Stimulated activated naive CD8-positive, alpha-beta T cell treated with anti-CD3 and anti-CD28 coated beads, Interleukin-15, Interleukin-2, amounts not matched to agents 100 U/mL and 50 U/mL, for 24 hours (primary cell): ENCODE results near the gene CD58.
"Not testable (repeated sequence)": the region's sequence is repeated elsewhere in the genome, so short reads cannot be mapped to it uniquely, and the experiment has no call there.

ENCODE experiments used
- ATAC-seq: fragments of 150-1000 bp; cut with Tn5 transposase; one replicate; pipeline ENCODE4 v1.10.0; 2021
- DNase-seq: peaks from one replicate; pipeline ENCODE4 v3.0.0; 2021

CD58 gene

DNA sequence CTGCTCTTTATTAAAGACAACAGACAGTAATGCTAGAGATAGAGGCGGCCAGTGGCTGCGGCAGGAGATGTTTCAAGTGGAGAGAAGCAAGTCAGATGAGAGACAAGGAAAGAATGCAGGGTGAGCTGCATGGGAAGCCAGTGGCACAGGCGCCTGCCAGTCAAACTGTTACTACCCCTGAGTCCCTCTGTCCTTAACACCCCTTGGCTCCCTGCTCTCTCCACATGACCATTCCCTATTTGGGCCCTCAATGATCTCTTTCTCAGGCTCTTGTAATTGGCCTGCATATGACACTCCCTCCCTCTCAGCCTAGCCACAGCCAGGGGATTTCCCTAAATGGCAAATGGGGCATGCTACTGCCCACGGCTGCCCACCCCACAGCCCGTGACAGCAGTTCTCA, 22.6 kb upstream of the CD58 start:
- ATAC-seq, DNase-seq: not testable (repeated sequence)

GRCh38 chr1:116591951-116592605, 21.3 kb upstream of the CD58 start:
- ATAC-seq, DNase-seq: not testable (repeated sequence)

DNA sequence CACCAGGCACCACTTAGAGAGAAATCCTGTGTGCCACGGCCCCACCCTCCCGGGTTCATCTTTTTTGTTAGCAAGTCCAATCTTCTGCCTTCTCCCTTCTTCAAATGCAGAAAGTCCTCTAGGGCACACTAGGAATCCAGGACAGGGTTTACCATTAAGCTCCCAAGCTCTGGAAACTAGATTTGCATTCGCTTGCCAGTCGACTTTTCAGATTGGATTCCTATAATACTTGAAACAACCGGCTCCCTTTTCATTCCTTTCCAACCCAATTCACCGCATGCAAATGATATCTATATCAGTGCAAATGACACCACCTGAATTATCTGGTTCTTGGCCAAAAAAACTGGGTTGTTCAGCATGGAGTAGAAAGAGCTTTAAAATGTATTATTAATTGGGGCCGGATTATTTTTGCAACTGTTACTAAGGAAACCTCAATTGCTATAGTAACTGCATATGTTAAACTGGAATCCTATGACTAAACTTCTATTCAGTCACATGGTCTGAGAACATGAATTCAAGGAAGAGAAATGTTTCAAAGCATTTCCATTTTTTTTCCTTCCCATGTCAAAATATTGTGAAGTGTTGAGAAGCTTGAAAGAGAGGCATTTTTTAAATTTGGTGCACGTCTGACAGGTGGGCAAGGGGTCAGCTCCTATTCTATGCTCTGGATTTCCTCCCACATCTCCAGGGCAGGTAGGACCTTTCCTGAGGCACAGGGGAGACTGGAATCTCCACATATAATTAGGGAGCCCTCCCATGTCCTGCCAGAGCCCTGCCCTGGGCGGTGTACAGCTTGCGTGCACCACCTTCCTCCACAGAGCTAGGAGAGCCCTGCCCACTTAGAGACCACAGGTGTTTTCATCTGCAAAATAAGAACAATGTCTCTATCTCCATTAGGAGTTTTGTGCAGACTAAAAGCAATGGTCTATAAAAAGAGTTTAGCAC, 20.5 kb upstream of the CD58 start:
- DNase-seq, ATAC-seq: not testable (repeated sequence)

GRCh38 chr1:116590359-116591005, 19.7 kb upstream of the CD58 start:
- DNase-seq, ATAC-seq: not testable (repeated sequence)

- peak; percentile 42 for DNase-seq
- ATAC-seq, result peak; percentile 73
Observed at GRCh38 chr1:116589101-116589735, 18.4 kb upstream of the CD58 start.

DNA sequence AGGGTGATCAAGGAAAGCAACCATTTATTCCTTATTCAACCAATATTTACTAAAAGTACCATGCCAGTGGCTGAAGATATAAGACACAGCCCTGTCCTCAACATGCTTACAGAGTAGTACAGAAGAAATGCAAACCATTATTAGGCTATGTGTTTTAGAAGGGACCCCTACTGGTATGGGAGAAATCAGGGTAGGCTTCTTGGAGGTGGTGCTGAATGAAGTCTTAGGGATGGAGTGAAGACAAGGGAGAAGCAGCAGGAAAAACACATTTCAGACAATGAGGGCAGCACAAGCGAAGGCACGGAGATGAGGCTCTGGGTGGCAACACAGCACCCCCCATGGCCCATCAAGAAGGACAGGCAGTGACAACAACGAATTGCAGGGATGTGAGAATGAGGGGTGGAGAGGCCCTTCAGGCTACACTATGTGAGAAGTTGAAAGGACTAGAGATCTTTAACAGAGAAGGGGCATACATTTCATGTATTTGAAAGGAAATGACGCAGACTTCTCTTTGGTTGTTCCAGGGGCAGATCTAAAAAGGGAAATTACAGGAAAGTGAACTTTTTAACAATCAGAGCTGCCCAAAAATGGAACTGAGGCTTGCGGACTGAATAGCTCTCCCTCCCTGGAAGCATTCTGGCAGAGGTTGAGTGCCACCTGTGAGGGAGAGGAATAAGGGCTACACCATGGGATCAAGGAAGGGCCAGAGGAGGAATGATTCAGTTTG, 16.8 kb upstream of the CD58 start:
- ATAC-seq, result no peak
- DNase-seq, result no peak

- DNase-seq, result no peak
- peak; percentile 44 for ATAC-seq
Observed at GRCh38 chr1:116586741-116587143, 15.9 kb upstream of the CD58 start.

GRCh38 chr1:116585886-116586285, 15.1 kb upstream of the CD58 start:
- DNase-seq (no peak), ATAC-seq (peak; percentile 26)

DNA sequence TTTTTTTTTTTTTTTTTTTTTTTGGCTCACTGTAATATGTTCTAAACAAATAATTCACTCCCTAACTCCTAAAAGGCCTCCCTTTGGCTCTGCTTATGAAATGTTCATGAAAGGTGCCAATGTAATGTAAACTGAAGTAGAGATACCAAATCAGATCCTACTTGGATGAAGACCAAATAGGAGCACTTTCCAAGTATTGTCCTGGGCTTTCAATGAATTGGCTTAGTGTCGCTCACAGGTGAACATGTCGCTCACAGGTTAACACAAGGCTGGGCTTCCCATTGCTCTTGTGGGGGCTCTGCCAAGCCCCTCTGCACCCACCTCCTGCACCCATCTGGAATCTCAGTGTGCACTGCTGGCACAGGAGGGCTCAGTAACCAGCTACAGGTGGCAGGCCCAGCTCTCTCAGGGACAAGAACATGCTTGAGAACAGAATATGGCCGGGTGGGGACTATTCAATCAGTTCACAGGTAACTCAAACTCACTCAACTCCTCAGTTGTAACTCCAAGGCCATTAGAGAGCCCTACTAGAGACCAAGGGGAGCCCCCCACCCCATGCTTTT, 10.6 kb upstream of the CD58 start:
- DNase-seq, result no peak
- no peak for ATAC-seq

- ATAC-seq (no peak), DNase-seq (no peak)
Observed at GRCh38 chr1:116580446-116581322, 9.9 kb upstream of the CD58 start.

DNA sequence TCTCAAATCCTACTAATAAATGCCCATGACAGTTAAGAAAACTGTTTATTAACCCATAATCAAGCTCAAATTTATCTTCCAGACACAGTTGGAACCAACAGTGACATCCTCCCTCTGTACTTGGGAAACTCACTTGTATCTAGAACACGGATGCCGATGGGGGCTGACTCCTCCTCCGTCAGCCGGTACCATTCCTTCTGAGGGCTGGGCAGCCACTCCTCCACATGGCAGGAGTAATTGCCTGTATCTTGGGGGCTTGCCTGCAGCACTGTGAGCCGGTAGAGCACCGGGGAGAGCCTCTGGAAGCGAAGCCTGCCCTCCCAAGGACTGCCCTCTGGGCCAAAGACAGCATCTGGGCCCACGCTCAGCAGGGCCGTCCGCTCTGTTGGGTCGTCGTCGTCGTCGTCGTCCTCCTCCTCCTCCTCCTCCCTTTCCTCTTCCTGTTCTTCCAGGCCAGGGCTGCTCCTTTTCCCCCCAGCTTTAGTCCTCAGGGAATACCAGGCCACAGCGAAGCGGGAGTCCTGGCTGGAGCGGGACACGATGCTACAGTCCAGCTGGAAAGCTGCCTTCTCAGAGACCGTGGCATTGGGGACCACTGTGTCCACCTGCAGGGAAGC, 8.5 kb upstream of the CD58 start:
- ATAC-seq, result no peak
- DNase-seq, result no peak

DNA sequence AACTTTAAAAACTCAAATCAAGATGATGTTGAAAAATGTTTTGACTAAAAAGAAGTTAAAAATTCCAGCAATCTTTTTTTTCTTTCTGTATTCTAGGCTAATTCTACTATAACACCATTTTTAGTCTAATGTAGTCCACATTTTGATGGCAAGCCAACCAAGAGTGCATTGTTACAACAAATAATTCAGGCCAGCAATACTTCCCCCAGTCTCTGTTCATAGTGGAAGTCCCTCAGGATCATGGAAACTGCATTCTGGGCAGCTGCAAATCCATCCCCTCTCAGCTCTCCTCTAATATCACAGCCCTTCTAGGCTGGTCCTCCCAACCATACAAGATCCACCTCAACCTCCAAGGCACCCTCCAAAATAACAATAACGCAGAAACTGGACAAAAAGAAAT, 7.8 kb upstream of the CD58 start:
- no peak for DNase-seq
- no peak for ATAC-seq

DNA sequence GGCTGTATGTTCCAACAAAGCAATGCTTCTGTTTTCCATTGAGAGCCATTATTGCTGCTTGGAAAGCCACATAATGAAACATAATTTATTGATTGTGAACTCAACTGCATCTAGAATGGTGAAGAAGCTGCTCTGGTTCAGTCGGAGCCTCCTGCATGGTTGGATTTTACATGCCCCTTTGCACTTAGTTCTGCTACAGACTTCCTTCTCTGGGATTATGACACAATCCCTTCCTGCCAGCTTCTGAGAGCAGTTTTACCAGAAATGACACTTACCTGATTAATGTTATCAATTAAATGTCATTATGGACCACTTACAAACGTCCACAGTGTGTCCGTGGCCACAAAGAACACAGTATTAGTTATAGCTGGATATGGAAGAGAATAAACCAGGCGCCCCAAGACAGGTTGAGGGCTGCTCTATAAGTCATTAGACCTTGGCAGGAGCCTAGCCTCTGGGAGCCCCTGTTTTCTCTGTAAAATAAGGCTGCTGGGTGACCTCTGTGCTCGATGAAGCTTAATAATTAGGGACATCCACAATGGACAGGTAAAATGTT, 7.0 kb upstream of the CD58 start:
- no peak for ATAC-seq
- no peak for DNase-seq

- DNase-seq (peak; percentile 68), ATAC-seq (no peak)
Observed at GRCh38 chr1:116574581-116575291, 3.9 kb upstream of the CD58 start.

DNA sequence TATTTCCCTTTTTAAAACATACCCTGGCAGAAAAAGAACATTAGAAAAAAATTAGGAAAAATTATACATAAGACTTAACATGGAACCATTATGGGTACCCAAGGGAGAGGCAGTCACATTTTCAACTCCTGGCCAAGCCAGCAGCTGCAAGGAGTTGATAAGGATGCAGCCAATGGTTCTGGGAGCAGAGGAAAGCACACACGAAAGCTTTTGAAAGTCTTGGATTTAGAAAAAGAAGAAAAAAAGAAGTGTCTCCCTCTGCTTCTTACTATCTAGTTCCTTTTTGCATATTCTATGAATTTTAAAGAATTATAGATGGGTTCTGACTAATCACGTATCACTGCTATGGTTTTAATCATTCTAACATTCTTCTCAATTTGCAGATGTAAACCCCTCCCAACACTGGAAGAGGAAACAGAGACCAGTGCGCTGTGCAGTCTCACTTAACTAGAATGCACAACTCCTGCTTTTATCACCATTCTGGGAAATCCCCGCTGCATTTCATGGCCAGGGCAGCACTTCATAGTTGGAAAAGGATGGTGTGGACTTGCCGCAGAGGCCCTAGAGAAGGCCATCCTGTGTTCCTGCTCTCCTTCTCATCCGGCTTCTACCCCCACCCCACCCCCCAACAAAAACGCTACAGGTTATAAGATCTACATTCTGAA, 2.7 kb upstream of the CD58 start:
- ATAC-seq (no peak), DNase-seq (no peak)

DNA sequence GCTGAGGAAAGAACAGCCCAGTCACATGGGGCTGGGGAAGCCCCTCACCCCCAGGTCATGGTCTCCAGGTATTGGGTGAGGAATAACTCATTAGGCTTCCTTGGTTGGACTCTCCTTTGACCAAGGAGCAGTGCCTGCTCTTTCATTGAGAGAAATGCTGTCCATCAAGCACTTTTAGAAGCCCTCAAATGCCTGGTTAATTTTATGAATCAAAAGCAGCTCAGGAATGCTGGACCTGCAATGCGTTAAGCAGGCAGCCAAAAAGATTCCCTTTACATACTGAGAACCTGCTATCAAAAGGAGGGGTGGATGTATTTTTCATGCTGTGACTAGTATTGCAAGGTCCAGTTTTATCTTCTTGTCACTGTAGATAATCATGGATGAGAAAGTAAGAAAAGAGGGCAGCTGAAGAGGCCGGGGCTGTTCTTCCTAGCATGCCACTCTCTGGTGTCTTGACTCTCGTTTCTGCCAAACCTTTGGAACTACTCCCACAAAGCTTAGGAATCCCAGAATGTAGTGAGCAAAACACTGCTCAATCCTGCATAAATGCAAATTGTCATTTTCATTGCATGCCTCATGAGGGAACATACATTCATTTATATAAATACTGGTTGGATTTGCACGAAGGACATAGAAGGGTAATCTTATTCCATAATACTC, 2.1 kb upstream of the CD58 start:
- DNase-seq (no peak), ATAC-seq (no peak)

DNA sequence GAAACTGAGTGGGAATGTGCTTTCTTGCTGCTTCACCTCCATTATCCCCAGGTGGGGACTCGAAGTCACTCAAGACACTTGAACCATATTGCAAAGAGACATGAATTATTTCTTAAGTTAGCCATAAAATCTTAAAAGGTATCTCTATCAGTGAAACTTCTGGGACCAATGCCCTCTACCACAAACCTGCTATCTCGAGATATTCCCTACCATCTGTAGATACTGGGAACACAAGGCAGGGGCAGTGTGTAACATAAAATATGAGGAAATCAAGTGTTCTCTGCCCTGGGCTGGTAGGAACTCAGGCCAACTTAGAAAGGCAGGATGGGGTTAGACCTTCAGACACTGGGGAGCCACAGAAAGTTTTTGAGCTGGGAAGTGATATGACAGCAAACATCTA, 1.3 kb upstream of the CD58 start:
- DNase-seq (no peak), ATAC-seq (no peak)
